DND-41 (cell line): ENCODE data around the gene GTF2F2.

Experiments used
- ATAC-seq: fragments of 200-7000 bp; cut with Tn5 transposase; 3 replicates; pipeline ENCODE4 v1.9.1; 2021; ENCODE audit warnings: low read depth; ENCODE audit not compliant: insufficient read depth
- DNase-seq: peaks from one replicate; pipeline ENCODE4 v3.0.0-alpha.2; 2020
- H2AFZ ChIP-seq: 2 replicates; pipeline ENCODE4 v1.6.0; 2012; ENCODE audit warnings: low read depth, low read length
- H3K27ac ChIP-seq: 2 replicates; pipeline ENCODE4 v1.5.1; 2012; ENCODE audit warnings: low read length, inconsistent platforms
- H3K27me3 ChIP-seq: fragments of 200-600 bp; sonication (generic); 2 replicates; pipeline ENCODE4 v1.6.0; 2012; ENCODE audit warnings: low read length, mild to moderate bottlenecking, inconsistent platforms; ENCODE audit not compliant: insufficient read depth, poor library complexity
- H3K36me3 ChIP-seq: 2 replicates; pipeline ENCODE4 v1.5.1; 2012; ENCODE audit warnings: low read length, inconsistent platforms; ENCODE audit not compliant: insufficient read depth
- H3K4me1 ChIP-seq: 2 replicates; pipeline ENCODE4 v1.5.1; 2012; ENCODE audit warnings: mild to moderate bottlenecking, low read length; ENCODE audit not compliant: insufficient read depth
- H3K4me2 ChIP-seq: 2 replicates; pipeline ENCODE4 v1.6.0; 2012; ENCODE audit warnings: mild to moderate bottlenecking, moderate library complexity, low read length, inconsistent platforms; ENCODE audit not compliant: insufficient read depth
- H3K4me3 ChIP-seq, 2 experiments: fragments of 200-600 bp in 1 of 2; shearing (Covaris generic) in 1 of 2; 2 replicates each; pipeline ENCODE4 v1.5.1; 2012 to 2016; ENCODE audit warnings: inconsistent platforms in 2 of 2, low read length in 2 of 2, mild to moderate bottlenecking in 2 of 2, low read depth in 1 of 2, moderate library complexity in 1 of 2
- H3K79me2 ChIP-seq: 2 replicates; pipeline ENCODE4 v1.6.0; 2012; ENCODE audit warnings: low read length, inconsistent platforms; ENCODE audit not compliant: insufficient read depth
- H3K9ac ChIP-seq: 2 replicates; pipeline ENCODE4 v1.6.0; 2012; ENCODE audit warnings: low read depth, mild to moderate bottlenecking, inconsistent platforms, low read length, moderate library complexity
- H3K9me3 ChIP-seq: 2 replicates; pipeline ENCODE4 v1.5.1; 2012; ENCODE audit warnings: low read length, moderate library complexity, mild to moderate bottlenecking, inconsistent platforms; ENCODE audit not compliant: insufficient read depth, severe bottlenecking
- H4K20me1 ChIP-seq: 2 replicates; pipeline ENCODE4 v1.6.0; 2012; ENCODE audit warnings: low read length; ENCODE audit not compliant: insufficient read depth
- CTCF ChIP-seq: IDR thresholded peaks from 2 replicates; pipeline ENCODE4 v1.5.1; 2012; ENCODE audit warnings: borderline replicate concordance, low read length, moderate library complexity, mild to moderate bottlenecking; ENCODE audit not compliant: poor library complexity, severe bottlenecking; ENCODE audit errors: extremely low read depth
- EZH2 ChIP-seq: IDR thresholded peaks from 3 replicates; pipeline ENCODE4 v1.6.1; 2012; ENCODE audit warnings: borderline replicate concordance, low read depth, mild to moderate bottlenecking, moderate library complexity, low read length, inconsistent platforms; ENCODE audit not compliant: severe bottlenecking

The GTF2F2 gene

GRCh38 chr13:45315520-45316167 lies 195.3 kb downstream of the GTF2F2 start:
- H3K4me1 ChIP-seq = peaks cover 6% of the 10 kb centered on the region; the same call in 1 of the 2 replicates
- no peak for DNase-seq
- no peak for ATAC-seq
- no peak for TF ChIP-seq CTCF
- TF ChIP-seq EZH2 = no peak
- no peaks in the 10 kb centered on the region for H3K79me2 ChIP-seq
- H3K9me3 ChIP-seq = no peaks in the 10 kb centered on the region
- H3K4me2 ChIP-seq = no peak overlapping the region
- no peaks in the 10 kb centered on the region for H3K36me3 ChIP-seq
- H3K4me3 ChIP-seq = no peak overlapping the region
- no peak overlapping the region for H3K9ac ChIP-seq
- no peaks in the 10 kb centered on the region for H4K20me1 ChIP-seq
- no peak overlapping the region for H2AFZ ChIP-seq
- no peaks in the 10 kb centered on the region for H3K27me3 ChIP-seq
- H3K27ac ChIP-seq = no peak overlapping the region

- Histone ChIP-seq H3K9me3 (no peaks in the 10 kb centered on the region), H3K79me2 (no peaks in the 10 kb centered on the region), H3K4me1 (peaks cover 1% of the 10 kb centered on the region; the same call in 1 of the 2 replicates), H3K27me3 (no peaks in the 10 kb centered on the region), H3K4me3 (no peak overlapping the region), H3K9ac (no peak overlapping the region), H3K27ac (no peak overlapping the region), H4K20me1 (no peaks in the 10 kb centered on the region), H3K36me3 (no peaks in the 10 kb centered on the region), H2AFZ (no peak overlapping the region), H3K4me2 (no peak overlapping the region)
- ATAC-seq (no peak), DNase-seq (no peak)
- TF ChIP-seq EZH2 (no peak), CTCF (no peak)
These were observed 196.0 kb downstream of the GTF2F2 start for GRCh38 chr13:45316338-45316737.

- Histone ChIP-seq H3K4me3 (no peak overlapping the region), H3K36me3 (no peaks in the 10 kb centered on the region), H3K79me2 (no peaks in the 10 kb centered on the region), H3K4me2 (no peak overlapping the region), H3K27me3 (no peaks in the 10 kb centered on the region), H3K9ac (no peak overlapping the region), H3K27ac (no peak overlapping the region), H4K20me1 (no peaks in the 10 kb centered on the region), H3K4me1 (no peaks in the 10 kb centered on the region), H2AFZ (no peak overlapping the region), H3K9me3 (no peaks in the 10 kb centered on the region)
- TF ChIP-seq CTCF = no peak
- no peak for TF ChIP-seq EZH2
- no peak for DNase-seq
- no peak for ATAC-seq
These were observed 196.7 kb downstream of the GTF2F2 start for GRCh38 chr13:45316996-45317395.
